Measurements from ENCODE around the gene MAU2.

DNA sequence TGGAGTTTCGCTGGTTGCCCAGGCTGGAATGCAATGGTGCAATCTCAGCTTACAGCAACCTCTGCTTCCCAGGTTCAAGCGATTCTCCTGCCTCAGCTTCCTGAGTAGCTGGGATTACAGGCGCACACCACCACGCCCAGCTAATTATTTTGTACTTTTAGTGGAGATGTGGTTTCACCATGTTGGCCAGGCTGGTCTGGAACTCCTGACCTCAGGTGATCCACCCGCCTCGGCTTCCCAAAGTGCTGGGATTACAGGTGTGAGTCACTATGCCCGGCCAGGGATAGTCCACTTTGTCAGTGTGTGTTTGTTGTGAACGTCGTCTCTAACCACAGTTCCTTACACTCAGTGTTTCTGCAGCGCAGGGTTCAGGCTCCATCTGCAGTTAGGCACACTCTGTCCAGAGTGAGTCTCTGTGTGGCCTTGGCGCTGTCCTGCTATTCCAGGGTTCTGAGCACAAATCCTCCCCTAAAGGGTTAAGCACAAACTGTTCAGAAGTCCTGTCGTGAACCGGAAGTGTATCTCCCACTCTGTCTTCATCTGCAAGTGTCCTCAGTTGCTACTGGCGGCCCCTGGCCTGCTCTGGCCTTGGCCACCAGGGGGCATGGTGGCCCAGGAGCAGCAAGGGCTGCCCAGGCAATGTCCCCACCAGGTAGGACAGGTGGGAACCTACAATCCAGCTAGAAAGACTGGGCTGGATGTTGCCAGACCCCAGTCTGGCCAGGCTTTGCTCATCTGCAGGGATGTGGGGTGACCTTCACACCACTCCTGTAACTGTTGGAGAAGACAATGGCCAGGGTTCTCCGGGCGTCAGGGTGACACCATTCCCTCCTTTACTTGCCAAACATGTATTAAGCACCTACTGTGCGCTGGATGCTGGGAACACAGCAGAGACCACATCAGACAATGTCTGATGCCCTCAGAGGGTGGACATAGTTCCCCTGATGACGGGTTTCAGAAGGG, 46.1 kb downstream of the MAU2 start:
- TF ChIP-seq, protein P1, sequence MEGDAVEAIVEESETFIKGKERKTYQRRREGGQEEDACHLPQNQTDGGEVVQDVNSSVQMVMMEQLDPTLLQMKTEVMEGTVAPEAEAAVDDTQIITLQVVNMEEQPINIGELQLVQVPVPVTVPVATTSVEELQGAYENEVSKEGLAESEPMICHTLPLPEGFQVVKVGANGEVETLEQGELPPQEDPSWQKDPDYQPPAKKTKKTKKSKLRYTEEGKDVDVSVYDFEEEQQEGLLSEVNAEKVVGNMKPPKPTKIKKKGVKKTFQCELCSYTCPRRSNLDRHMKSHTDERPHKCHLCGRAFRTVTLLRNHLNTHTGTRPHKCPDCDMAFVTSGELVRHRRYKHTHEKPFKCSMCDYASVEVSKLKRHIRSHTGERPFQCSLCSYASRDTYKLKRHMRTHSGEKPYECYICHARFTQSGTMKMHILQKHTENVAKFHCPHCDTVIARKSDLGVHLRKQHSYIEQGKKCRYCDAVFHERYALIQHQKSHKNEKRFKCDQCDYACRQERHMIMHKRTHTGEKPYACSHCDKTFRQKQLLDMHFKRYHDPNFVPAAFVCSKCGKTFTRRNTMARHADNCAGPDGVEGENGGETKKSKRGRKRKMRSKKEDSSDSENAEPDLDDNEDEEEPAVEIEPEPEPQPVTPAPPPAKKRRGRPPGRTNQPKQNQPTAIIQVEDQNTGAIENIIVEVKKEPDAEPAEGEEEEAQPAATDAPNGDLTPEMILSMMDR (IDR thresholded peaks at IDR 0.05; ENCODE audit: insufficient read depth, low read depth, low read length): peak; percentile 82
- TF ChIP-seq EZH2 (IDR thresholded peaks at IDR 0.05; ENCODE audit: insufficient read depth, low read length): no peak
